GM06990 (cell line): Measurements from ENCODE around the gene PES1.

Source experiments
- DNase-seq: peaks from one replicate; pipeline ENCODE4 v3.0.0-alpha.2; 2011; ENCODE audit not compliant: insufficient read length; ENCODE audit errors: extremely low read depth
- H3K27me3 ChIP-seq: replicated peaks from 2 replicates; pipeline ENCODE4 v1.6.0; 2011; ENCODE audit warnings: low read length; ENCODE audit not compliant: control insufficient read depth, insufficient read depth
- H3K36me3 ChIP-seq: 2 replicates; pipeline ENCODE4 v1.5.1; 2011; ENCODE audit warnings: low read length; ENCODE audit not compliant: control insufficient read depth, insufficient read depth
- H3K4me3 ChIP-seq: replicated peaks from 2 replicates; pipeline ENCODE4 v1.5.1; 2011; ENCODE audit warnings: low read depth, mild to moderate bottlenecking, control low read depth, low read length
- CTCF ChIP-seq: IDR thresholded peaks from 2 replicates; pipeline ENCODE4 v1.5.1; 2011; ENCODE audit warnings: low read length, control low read depth, mild to moderate bottlenecking, inconsistent platforms; ENCODE audit not compliant: insufficient read depth, poor library complexity, severe bottlenecking

Gene PES1

GRCh38 chr22:30584441-30584840, 7.3 kb downstream of the PES1 start:
- no peak for TF ChIP-seq CTCF
- Histone ChIP-seq H3K4me3 (no peak overlapping the region), H3K36me3 (peaks cover 76% of the 10 kb centered on the region), H3K27me3 (no peaks in the 10 kb centered on the region)
- no peak for DNase-seq

GRCh38 chr22:30582788-30583545, 8.7 kb downstream of the PES1 start:
- Histone ChIP-seq H3K36me3 (peaks cover 78% of the 10 kb centered on the region), H3K27me3 (no peaks in the 10 kb centered on the region), H3K4me3 (no peak overlapping the region)
- TF ChIP-seq CTCF: no peak
- DNase-seq: no peak

- no peak overlapping the region for H3K4me3 ChIP-seq
- no peaks in the 10 kb centered on the region for H3K27me3 ChIP-seq
- TF ChIP-seq CTCF: no peak
- H3K36me3 ChIP-seq: peaks cover 73% of the 10 kb centered on the region
- DNase-seq: no peak
Measured at GRCh38 chr22:30582051-30582450, 9.7 kb downstream of the PES1 start.

- TF ChIP-seq CTCF: no peak
- no peak for DNase-seq
- Histone ChIP-seq H3K36me3 (peaks cover 71% of the 10 kb centered on the region), H3K4me3 (no peak overlapping the region), H3K27me3 (no peaks in the 10 kb centered on the region)
Measured at GRCh38 chr22:30580896-30581295, 10.8 kb downstream of the PES1 start.

GRCh38 chr22:30578481-30578880, 13.2 kb downstream of the PES1 start:
- H3K36me3 ChIP-seq: peaks cover 56% of the 10 kb centered on the region
- no peak for DNase-seq
- H3K4me3 ChIP-seq: no peak overlapping the region
- H3K27me3 ChIP-seq: no peaks in the 10 kb centered on the region
- no peak for TF ChIP-seq CTCF
